NAMALWA (cell line): ENCODE results near the gene GSTO2.
A peak's percentile ranks its signal among the peaks of the same experiment; 100 is the strongest.

Experiments
- DNase-seq: peaks from one replicate; pipeline ENCODE4 v3.0.0-alpha.2; 2015; ENCODE audit warnings: low spot score

GSTO2 gene

GRCh38 chr10:104326991-104327610 lies 58.1 kb downstream of the GSTO2 start:
- DNase-seq, result no peak

DNA sequence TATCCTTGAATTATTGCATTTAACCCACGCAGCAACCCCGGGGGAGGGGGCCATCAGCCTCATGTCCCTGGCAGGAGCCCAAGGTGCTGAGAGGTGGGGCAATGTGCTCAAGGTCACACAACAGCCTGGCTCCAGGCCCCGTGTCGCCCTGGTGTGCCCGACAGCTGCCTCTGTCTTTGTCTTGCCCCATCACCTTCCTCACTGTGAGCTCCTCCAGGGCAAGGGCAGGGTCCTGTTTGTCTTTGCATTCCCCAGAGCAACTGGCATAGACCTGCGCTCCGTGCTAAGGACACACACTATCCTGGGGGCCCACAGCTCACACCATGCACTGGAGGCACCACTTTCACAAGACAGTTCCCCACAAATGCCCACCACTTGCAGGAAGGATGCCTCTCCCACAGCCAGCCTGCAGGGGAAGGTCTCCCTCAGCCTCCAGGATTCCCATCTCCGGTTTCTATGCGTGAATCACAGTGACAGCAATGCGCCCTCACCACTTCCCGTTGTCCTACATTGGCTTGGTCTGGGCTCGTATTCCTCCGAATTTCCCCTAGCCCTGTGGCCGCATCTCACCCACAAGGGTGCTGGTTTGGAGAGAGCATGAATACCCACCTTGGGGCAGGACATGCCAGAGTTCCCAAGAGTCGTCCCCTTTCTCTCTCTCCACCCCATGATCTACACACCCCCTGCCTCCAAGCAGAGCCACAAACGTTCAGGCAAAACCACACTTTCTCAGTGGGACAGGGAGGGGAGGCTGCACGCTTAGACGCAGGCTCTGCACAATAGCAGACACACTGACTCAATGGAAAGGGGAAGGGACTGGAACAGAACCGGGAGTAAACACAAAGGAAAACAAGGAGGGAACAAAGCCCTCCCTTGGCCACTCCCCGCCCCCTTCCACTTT lies 59.0 kb downstream of the GSTO2 start:
- DNase-seq, result no peak

DNA sequence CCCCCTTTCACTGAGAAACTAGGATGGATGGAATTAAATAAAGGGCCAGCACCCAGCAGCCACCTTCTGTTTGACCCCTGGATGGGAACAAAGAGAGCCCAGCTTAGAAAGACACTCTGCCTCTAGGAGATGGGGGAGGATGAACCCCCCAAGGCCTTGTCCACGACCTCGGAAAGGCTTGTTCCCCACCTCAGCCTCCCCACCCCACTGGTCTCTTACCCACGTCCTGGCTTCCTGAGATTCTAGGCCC lies 59.6 kb downstream of the GSTO2 start:
- DNase-seq, result no peak

DNA sequence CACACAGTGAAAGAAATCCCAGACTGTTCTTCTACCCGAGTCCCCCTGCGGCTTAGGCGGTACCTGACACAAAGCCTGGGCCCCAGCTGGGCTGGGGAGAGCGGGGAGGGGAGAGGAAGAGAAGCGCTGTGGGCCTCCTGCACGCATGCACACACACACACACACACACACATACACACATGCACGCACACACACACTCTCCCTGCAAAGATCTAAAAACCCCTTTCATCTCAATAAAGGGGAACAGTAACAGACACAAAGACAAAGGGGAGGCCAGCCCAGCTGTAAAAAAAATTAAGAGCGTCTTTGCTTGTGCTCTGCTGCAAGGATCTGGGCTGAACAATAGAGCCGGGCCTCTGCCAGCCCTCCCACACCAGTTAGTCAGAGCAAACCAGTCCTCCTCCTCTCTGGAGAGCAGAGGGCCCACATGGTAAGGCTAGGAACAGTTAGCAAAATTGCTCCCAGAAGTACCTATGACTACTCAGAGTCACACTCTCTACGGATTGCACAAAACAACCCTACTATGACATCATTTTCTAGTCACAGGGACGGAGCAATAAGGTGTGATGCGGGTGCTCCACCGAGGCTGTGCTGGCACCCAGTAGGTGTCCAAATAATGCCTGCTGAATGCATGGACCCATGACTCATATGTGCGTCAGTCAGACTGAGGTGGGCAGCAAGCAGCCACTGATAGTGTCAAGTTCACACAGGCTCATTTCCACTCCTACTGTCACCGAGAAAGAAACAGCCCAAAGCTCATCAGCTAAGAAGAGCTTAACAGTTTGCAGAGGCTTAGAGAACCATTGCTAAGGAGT lies 60.1 kb downstream of the GSTO2 start:
- DNase-seq, result peak; percentile 23

- DNase-seq, result no peak
Measured at GRCh38 chr10:104329735-104330134, 60.8 kb downstream of the GSTO2 start.

DNA sequence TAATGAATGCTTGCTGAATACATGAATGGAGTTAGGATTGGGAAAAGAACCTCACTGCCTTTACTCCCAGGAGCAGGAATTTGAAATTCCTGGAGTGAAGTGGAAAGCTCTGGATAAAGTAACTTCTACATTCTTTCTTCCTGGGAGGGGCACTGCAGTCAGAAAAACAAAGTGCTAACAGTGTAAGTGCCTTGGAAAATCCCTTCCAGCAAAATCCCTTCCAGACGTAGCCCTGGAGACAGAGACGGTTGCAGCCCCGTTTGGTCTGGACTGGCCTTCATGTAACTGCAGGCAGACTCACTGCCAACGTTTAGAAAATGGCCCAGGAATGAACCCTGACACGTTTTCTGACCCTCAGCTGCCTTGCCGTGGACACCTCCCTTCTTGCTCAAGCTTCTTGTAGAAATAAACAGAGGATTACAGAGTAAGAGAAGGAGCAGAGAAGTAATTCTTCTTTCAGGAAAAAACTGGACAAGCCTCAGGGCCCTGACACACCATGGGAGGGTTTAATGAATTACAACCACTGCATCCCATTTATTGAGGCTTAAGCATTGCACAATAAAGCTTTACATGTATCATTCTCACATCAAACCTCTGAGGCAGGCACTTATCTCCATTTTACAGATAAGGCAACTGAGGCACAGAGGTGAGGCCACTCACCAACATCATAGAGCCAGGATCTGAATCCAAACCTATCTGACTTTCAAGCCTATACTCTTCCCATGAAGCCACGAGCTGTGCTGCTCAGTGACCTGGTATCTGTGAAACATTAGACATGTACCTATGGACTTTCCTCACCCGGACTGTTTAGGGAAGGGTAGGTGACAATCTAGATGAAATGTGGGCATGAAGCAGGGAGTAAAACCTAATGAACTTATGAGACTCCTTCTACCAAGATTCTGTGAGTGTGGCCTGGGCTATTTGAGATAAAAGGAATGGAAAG lies 61.5 kb downstream of the GSTO2 start:
- DNase-seq, result no peak

- no peak for DNase-seq
Measured at GRCh38 chr10:104331208-104331838, 62.3 kb downstream of the GSTO2 start.

DNA sequence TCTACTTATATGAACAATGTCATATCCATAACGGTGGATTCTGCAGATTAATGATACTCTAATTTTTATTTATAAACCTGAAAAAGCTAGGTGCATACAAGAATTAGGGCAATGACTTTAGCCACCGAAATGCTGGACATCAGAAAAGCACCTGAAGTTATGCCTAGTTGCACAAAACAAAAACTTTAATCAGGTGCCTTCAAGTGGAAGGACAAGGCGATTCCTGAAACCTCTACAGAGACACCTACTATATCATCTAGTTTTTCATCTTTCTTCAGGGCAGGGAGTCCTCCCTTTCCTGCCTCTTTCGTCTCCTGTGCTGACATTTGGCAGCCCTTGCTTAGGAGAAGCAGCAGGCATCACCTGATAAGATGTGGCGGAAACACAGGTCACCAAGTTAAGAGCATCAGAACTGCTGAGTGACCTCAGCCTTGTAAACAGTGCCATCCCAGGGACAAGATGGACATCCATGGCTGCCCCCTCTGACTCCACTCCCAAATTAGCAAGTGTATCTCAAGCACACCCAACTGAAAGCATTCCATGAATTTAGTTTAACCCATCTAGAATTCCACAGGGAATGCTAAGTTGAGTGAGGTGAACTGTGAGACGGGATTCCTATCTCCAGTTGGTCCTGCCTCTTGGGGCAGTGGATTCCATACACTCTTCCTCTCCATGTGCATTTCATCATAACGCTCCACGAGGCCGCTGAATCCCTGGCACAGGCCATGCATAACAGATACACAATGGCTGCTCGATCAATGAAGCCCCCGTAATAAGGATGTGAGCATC lies 63.5 kb downstream of the GSTO2 start:
- DNase-seq, result no peak

GRCh38 chr10:104333032-104333727 lies 64.2 kb downstream of the GSTO2 start:
- no peak for DNase-seq

DNA sequence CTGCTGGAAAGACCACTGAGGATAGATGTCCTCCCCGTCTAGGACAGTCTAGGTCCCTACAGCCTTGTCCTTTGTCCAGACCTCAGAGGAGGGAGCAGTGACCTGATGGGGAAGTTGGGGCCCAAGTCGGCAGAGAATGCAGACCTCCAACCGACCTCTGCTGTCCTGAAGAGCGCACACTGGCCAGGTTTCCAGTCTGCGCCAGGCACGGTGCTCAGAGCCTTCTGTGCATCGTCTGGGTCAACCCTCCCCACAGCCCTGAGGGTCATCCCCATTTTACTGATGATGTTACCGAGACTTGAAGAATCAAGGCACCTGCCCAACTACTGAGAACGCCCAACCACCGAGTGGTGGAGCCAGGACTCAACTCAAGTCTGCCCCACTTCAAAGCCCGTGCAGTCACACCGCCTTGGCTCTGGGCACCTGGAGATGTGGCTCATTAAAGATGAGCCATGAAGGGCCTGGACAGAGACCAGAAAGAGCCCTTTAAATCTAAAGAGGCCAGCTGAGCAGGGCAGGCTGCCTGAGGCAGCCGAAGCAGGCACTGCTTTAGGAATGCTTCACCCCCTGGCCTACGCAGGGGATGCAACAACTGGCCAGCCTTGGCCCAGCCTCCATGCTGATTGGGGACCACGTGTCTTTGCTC lies 64.9 kb downstream of the GSTO2 start:
- no peak for DNase-seq

DNA sequence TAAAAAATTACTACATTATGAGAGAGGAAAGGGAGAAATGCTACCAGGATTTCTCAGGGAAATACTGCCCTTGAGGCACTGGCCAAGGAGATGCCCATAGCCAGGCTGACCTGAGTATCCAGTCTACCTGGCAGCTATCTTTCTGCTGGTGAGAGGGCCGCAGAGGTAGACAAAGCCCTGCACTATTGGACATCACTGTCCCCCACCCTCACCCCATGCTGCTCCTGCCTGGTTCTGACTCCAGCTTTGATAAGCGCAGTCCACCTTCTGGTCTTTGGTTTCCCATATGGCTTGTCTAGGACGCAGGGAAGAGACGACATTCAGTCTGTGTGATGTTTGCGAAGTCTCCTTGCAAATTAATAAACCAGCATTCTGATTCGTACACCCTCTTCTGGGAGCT lies 65.6 kb downstream of the GSTO2 start:
- DNase-seq, result no peak

- no peak for DNase-seq
Measured at GRCh38 chr10:104334965-104335650, 66.1 kb downstream of the GSTO2 start.

DNA sequence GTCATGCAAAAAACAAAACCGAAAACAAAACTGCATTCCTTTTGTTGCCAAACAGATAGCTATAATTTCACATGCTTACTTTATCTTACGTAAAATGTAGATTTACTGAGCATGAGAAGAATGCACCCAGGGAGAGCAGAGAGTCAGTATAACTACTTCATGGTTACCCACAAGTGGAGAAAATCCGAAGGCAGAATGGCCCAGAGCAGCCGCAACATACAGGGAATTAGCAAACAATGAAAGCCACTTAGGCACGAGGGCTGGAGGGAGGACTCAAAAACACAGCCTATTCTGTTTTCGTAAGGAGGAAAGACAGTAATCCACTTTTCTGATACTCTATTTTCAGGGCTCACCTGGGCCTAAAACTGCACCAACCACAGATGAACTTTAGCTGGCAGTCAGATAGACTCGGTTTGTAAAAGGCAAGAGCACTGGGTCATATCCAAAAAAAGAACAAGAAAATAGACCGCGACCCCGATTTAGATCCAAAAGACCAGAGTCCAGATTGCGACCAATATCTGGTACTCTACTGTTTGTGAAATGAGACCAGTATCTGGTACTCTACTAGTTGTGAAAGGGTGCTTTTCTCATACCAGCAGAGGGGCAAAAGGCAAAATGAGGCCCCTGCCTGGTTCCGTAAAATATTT lies 68.0 kb downstream of the GSTO2 start:
- peak; percentile 58 for DNase-seq

DNA sequence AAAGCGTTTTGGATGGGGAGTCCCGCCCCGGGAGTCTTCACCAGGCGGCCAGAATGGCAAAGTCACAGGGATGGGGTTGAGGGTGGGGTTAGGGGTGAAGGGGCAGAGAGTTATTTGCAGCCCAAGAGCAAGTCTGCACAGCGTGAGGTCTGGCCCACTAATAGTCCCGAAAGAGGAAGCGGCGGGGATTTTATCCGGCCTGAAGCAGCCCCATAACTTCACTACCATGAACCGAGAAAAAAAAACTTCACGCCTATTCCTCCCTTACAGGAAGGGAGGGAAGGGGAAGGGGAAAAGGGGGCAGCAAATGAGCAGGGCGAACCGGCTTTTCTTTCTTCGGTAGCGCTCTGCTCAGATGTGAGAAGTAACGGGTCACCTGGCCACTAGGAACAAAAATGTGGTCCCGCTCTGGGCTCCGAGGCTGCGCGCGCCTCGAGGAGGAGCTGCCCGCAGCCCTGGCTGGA lies 68.6 kb downstream of the GSTO2 start:
- DNase-seq, result peak; percentile 76

DNA sequence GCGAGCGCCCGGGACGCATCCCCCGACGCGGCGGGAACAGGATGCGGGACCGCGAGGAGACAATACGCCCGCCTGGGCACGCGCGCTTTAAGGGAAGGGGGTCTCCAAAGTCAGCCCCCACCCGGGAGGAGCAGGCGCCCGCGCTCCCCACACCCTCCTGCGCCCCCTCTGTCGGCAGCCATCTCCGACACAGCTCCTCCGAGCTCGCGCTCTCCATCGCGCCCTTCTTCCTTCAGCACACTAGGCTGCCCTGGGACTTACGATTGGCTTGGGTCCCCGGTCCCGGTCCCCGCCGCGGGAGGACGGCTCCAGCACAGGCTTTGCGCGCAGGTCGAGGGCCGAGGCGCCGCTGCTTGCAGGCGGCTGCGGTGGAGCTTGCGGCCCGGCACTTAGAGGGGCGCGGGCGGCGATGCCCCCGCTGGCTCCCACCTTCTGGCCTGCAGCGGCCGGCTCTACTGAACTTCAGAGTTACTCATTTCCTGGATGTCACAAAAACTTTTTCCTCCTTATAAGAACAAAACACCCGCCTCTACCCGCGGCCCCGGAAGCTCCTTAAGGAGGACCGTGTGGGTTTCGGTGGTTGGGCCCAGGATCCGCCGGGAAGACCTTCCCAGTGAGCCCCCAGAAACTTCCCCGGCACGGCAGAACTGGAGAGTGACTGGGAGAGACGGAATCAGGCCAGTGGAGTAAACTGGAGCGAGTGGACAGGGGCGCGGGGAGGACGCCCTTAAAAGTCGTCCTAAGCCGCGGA lies 69.2 kb downstream of the GSTO2 start, which contains the start of gene ITPRIP:
TSS of gene ITPRIP (minus strand) at position 481 of the 751 bp plus-strand sequence. CDS start 22,414 bp downstream, outside the sequence.
- peak; percentile 79 for DNase-seq

- peak; percentile 17 for DNase-seq
Measured at GRCh38 chr10:104339469-104340110, 70.6 kb downstream of the GSTO2 start.

- DNase-seq, result no peak
Measured at GRCh38 chr10:104340111-104340526, 71.1 kb downstream of the GSTO2 start.
